Measurements from ENCODE around the gene PEX12.
A peak's percentile ranks its signal among the peaks of the same experiment; 100 is the strongest.
"Not testable (repeated sequence)": the region's sequence is repeated elsewhere in the genome, so short reads cannot be mapped to it uniquely, and the experiment has no call there.

Gene PEX12

DNA sequence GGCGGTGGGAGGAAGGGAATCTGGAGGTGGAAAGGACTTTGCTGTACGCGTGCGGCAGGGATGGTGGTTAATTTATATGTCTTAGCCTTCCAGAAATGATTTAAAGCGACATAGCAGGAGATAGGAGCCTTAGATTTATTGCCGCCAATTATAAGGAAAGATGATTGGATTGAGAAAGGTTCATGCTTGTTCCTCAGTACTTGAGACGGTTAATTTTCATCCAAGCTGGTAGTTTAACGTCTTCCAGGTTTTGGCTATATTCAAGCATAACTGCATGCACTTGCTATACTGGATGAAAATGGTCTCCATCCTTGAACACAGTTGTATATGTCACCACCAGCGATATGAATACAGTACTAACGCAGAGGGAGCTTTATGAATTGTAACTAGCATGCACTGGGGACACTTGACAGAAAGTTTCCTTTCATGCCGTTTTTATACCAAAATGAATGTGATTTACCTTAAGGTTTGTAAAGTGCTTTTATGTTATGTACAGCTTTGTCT, 610 bp upstream of the PEX12 start:
- TF ChIP-seq, protein P1, sequence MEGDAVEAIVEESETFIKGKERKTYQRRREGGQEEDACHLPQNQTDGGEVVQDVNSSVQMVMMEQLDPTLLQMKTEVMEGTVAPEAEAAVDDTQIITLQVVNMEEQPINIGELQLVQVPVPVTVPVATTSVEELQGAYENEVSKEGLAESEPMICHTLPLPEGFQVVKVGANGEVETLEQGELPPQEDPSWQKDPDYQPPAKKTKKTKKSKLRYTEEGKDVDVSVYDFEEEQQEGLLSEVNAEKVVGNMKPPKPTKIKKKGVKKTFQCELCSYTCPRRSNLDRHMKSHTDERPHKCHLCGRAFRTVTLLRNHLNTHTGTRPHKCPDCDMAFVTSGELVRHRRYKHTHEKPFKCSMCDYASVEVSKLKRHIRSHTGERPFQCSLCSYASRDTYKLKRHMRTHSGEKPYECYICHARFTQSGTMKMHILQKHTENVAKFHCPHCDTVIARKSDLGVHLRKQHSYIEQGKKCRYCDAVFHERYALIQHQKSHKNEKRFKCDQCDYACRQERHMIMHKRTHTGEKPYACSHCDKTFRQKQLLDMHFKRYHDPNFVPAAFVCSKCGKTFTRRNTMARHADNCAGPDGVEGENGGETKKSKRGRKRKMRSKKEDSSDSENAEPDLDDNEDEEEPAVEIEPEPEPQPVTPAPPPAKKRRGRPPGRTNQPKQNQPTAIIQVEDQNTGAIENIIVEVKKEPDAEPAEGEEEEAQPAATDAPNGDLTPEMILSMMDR (conservative IDR thresholded peaks at IDR 0.05; ENCODE audit: low read depth, low read length), result no peak
- DNase-seq (ENCODE audit: low read depth), result no peak
- peak overlapping the region; percentile 97 for H3K4me3 ChIP-seq (ENCODE audit: low read length)

DNA sequence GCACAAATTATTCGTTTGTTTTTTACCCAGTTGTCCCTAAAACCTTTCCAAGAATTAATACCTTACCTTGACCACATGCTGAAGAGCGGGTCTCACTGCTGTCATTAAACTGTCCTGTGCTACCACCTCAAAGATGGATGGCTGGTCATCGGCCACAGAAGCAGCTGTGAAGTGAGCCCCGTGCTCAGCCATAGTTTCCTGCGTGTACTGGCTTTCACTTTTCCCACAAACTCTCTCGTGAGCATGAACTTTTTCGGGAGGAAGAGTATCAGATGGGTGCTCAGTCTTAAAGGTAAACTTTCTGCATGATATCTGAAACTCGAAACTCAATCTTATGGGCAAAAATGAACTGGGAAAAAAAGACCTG, 558 bp downstream of the PEX12 start:
- TF ChIP-seq, protein P1 (conservative IDR thresholded peaks at IDR 0.05; ENCODE audit: low read depth, low read length), result no peak
- H3K4me3 ChIP-seq (ENCODE audit: low read length), result peak overlapping the region; percentile 97

DNA sequence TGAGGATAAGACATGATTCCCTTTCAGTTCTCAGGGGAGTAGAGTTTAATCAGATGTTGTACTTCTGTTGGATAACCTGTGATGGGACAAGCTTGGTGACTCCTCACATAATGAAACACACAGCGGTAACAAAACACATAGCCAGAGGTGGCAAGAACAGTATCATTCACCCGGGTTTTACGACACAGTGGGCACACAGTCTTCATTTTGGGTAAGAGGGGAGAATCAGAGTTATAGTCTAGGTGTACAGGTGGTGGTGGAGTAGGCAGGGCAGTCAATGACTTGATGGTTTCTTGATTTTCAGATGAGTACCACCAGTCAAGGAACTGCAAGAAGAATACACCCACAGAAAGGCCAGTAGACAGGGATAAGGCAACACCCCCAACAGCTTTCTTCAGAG, 2.6 kb downstream of the PEX12 start:
- DNase-seq (ENCODE audit: low read depth), result no peak
- no peak overlapping the region for H3K4me3 ChIP-seq (ENCODE audit: low read length)
- TF ChIP-seq, protein P1 (conservative IDR thresholded peaks at IDR 0.05; ENCODE audit: low read depth, low read length), result no peak

More for the DNA sequence above, 558 bp downstream of the PEX12 start:
- no peak for DNase-seq (ENCODE audit: low read depth)

DNA sequence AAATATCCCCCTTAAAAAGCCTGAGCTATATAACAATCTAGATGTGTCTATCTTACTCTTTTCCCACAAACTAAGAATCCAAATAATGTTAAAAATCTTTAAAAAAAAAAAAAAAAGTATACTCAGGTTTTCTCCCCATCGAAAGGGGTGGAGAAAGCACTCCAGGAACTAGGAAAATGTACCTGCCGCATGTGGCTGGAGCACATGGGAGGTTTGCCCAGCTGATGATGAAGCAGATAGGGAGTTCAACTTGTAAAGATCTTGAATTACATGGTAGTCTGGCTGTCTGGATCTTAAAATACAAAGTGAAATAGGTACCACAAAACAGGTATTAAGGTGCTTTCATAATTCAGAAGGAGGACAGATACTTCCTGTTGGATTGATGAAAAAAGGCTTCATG, 9.0 kb downstream of the PEX12 start:
- no peak for DNase-seq (ENCODE audit: low read depth)
- TF ChIP-seq, protein P1 (conservative IDR thresholded peaks at IDR 0.05; ENCODE audit: low read depth, low read length), result no peak
- H3K4me3 ChIP-seq (ENCODE audit: low read length), result no peak overlapping the region

DNA sequence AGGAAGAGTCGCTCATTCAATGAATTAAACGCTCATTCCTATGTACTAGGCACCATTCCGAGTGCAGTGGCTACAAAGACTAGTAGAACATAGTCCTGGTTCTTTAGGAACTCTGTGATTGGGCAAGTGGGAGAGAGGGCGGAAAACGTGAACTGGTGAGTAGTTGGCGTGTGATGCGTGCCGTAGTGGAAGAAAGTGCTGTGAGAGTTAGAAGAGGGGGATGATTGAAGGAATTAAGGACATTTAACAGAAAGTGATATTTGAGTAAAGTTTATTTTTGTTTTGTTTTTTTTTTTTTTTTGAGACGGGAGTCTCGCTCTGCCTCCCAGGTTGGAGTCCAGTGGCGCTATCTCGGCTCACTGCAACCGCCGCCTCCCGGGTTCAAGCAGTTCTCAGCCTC, 9.8 kb downstream of the PEX12 start:
- peak overlapping the region; percentile 100 for H3K4me3 ChIP-seq (ENCODE audit: low read length)
- no peak for DNase-seq (ENCODE audit: low read depth)

DNA sequence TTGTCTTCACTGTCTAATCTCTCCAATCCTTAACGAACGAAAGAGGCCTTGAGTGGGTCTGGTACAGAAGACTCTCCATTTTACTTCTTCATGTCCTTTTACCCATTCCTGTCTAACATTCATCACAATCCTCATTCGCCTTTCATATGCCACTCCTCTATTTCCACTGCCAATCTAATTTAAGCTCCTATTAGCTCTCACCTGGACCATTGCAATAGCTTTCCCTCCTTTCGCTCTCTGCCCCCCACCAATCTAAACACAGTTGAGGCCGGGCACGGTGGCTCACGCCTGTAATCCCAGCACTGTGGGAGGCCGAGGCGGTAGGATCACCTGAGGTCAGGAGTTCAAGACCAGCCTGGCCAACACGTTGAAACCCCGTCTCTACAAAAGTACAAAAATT, 11.4 kb downstream of the PEX12 start:
- TF ChIP-seq, protein P1 (conservative IDR thresholded peaks at IDR 0.05; ENCODE audit: low read depth, low read length), result no peak
- no peak overlapping the region for H3K4me3 ChIP-seq (ENCODE audit: low read length)
- DNase-seq (ENCODE audit: low read depth), result no peak

More for the DNA sequence above, 9.8 kb downstream of the PEX12 start:
- TF ChIP-seq, protein P1 (conservative IDR thresholded peaks at IDR 0.05; ENCODE audit: low read depth, low read length), result no peak

DNA sequence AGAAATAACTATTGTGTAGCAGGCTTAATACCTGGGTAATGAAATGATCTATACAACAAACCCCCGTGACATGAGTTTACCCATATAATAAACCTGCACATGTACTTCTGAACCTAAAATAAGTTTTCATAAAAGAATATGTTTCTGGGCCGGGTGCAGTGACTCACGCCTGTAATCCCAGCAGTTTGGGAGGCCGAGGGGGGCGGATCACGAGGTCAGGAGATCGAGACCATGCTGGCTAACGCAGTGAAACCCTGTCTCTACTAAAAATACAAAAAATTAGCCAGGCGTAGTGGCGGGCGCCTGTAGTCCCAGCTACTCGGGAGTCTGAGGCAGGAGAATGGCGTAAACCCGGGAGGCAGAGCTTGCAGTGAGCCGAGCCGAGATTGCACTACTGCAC, 15.2 kb downstream of the PEX12 start:
- DNase-seq (ENCODE audit: low read depth); H3K4me3 ChIP-seq (ENCODE audit: low read length): not testable (repeated sequence)

DNA sequence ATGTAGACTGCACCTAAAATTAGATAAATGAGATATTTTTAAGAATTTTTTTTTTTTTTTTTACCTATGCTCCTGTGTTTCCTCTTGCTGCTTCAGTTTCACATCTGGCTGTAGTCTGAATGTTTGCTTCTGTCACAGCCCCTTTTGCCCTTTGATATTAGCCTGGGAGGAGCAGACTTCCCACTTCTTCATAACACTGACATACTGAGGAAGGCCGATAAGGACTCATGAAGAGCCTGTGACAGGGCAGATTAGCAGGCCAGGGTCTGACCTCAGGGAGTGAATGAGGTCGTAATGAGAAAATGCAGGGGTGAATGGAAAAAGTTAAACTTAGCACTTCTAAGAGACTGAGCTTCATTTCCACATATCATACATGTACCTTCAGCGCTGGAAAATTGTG, 17.7 kb downstream of the PEX12 start, which contains the start of gene SLFN14:
SLFN14 (minus strand) TSS at position 117 of the 400 bp plus-strand sequence. CDS start 2,757 bp downstream, outside the sequence.
- TF ChIP-seq, protein P1 (conservative IDR thresholded peaks at IDR 0.05; ENCODE audit: low read depth, low read length), result no peak
- no peak for DNase-seq (ENCODE audit: low read depth)

More for the DNA sequence above, 17.7 kb downstream of the PEX12 start, which contains the start of gene SLFN14:
- H3K4me3 ChIP-seq (ENCODE audit: low read length), result no peak within 1 kb of the TSS

All from retinal pigment epithelial cell (primary cell).